Heart left ventricle (tissue), 16 donors: ENCODE results near the gene OTOF. TPM values are rescaled to one million over a fixed set of nuclear protein-coding genes. Genes with fewer than 3 reads are reported as not detected.

Source experiments
- ATAC-seq, 4 donors: fragments of 200-7000 bp; cut with Tn5 transposase; one replicate each; pipeline ENCODE4 v1.9.1; 2020 to 2022; ENCODE audit warnings: moderate library complexity in 4 of 4, mild to moderate bottlenecking in 3 of 4, moderate number of reproducible peaks in 1 of 4
- DNase-seq, 5 donors: peaks; one replicate each; pipeline ENCODE4 v3.0.0-alpha.2; 2020
- H3K27ac ChIP-seq, 12 donors: fragments of 200-600 bp; sonication (generic) in 4 of 12; one replicate each; pipeline versions ENCODE4 v1.5.0 to v1.8.0; 2016 to 2022; ENCODE audit warnings: mild to moderate bottlenecking in 2 of 12
- H3K27me3 ChIP-seq, 9 donors: fragments of 200-600 bp; sonication (generic) in 2 of 9; one replicate each; pipeline versions ENCODE4 v1.5.1 to v1.8.0; 2016 to 2022; ENCODE audit warnings: mild to moderate bottlenecking in 3 of 9
- H3K36me3 ChIP-seq, 9 donors: fragments of 200-600 bp; sonication (generic) in 2 of 9; one replicate each; pipeline versions ENCODE4 v1.5.0 to v1.8.0; 2018 to 2022; ENCODE audit warnings: mild to moderate bottlenecking in 2 of 9
- H3K4me1 ChIP-seq, 12 donors: fragments of 200-600 bp; sonication (generic) in 4 of 12; one replicate each; pipeline versions ENCODE4 v1.5.0 to v1.8.0; 2016 to 2022; ENCODE audit warnings: mild to moderate bottlenecking in 3 of 12
- H3K4me3 ChIP-seq, 12 donors: fragments of 200-600 bp; sonication (generic) in 4 of 12; one replicate each; pipeline versions ENCODE4 v1.5.0 to v1.8.0; 2017 to 2022; ENCODE audit warnings: mild to moderate bottlenecking in 9 of 12, moderate library complexity in 4 of 12
- H3K9me3 ChIP-seq, 12 donors: fragments of 200-600 bp; sonication (generic) in 4 of 12; one replicate each; pipeline versions ENCODE4 v1.5.0 to v1.8.0; 2016 to 2022; ENCODE audit warnings: mild to moderate bottlenecking in 1 of 12
- POLR2A ChIP-seq, 2 donors: fragments of 450-650 bp; IDR thresholded peaks; one replicate each; pipeline ENCODE4 v1.6.1; 2017; ENCODE audit warnings: antibody characterized with exemption in 2 of 2, mild to moderate bottlenecking in 2 of 2, moderate library complexity in 2 of 2
- WGBS, 4 donors: extraction: QIAGEN DNeasy Blood & Tissue Kit in 2 of 4; methylation state at CpG; one replicate each; pipeline versions ENCODE4 v1.1.5 to v1.1.7; 2013 to 2018; 5-methylcytosine and 5-hydroxymethylcytosine counted together
- intact Hi-C, 10 donors: fragments of 100-400 bp; cut with DNase I; formaldehyde crosslinking; loops; one replicate each; pipeline versions ENCODE4 v1.11.1 to v1.14.2; 2022
- polyA plus RNA-seq, 2 donors: library from polyadenylated mRNA; stranded (reverse); fragments of 200-250 nt; gene quantifications; one replicate each; pipeline ENCODE4 v1.2.3, GENCODE V29; 2013
- total RNA-seq, 9 donors: library from RNA; depleted of rRNA in 2 of 9; stranded (reverse); fragments of >200 nt in 2 of 9; fragmentation: NEBNext Ultra II Directional in 3 of 9; extraction: Animal tissue kit (Norgen Biotek cat#: 25700) in 3 of 9; gene quantifications; one replicate each; pipeline versions ENCODE4 v1.1.0 to v1.2.4, GENCODE V29; 2016 to 2023
- TF ChIP-seq, protein P1 (sequence below), 12 donors: fragments of 200-600 bp; sonication (generic) in 4 of 12; IDR thresholded peaks; one replicate each; pipeline versions ENCODE4 v1.5.0 to v1.8.0; 2018 to 2022; ENCODE audit warnings: antibody characterized with exemption in 12 of 12, mild to moderate bottlenecking in 5 of 12
- donor health status: ischemic (EF 13 %, LVEDD 7.1; RV severe dilation, severe dysfunction).
- donor health status: healthy with polysubstance abuse.
- donor health status: DM: no; HTN: yes; CAD: no.
- donor health status: DM: no; HTN: no; CAD: no.
- donor health status: ischemic (EF 25% LVEDD 6.9; RV normal size, moderate dysfunction).
- donor health status: ischemic (EF 25% LVEDD 5.7; RV mildly dilated, moderate dysfunction).
- donor health status: healthy.
- donor health status: DM: yes; HTN: yes; CAD: no.
- donor health status: ischemic (EF 35%, LVEDD 5.7; RV mildly dilated, moderate dysfunction).
- donor health status: nonischemic (EF 11% LVEDD 7.7; RV severe dilation, severe dysfunction).
- donor health status: DM: yes; HTN: yes; CAD: no.
- donor health status: PGD.
- donor health status: ischemic (EF 29% LVEDD 5.4; RV normal size, mild dysfunction).
- donor health status: nonischemic (EF 23%, LVEDD 6.1; RV moderate dilation, normal function).

OTOF gene
- total and polyA plus RNA-seq, 11 donors, result 0.03 to 0.14 (median 0.04) TPM; not detected in 8

DNA sequence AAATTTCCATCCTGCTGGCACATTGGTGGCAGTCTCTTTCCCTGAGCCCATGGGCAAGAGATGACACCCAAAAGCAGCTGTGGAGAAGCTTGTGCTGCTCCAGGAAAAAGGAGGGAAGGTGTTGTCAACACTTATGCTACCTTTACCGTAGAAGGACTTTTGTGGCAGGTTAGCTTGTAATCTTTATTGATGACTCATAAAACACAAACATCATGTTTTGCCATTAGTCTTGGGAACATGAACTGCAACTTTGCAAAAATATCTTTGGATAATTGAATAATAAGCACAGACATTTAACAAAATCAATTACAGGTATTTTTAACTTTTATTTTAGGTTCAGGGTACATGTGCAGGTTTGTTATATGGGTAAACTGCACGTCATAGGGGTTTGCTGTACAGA lies 42.8 kb downstream of the OTOF start:
- no peak overlapping the region for H3K4me3 ChIP-seq
- H3K9me3 ChIP-seq, result no peaks in the 10 kb centered on the region
- DNase-seq, result no peak
- H3K4me1 ChIP-seq, result peaks cover 0 to 6% (median 0%) of the 10 kb centered on the region in 12 donors
- no peaks in the 10 kb centered on the region for H3K36me3 ChIP-seq
- WGBS, 4 donors, result 82 to 95% (median 88%) methylated on average over 2 of the region's 2 CpGs
- intact Hi-C loops, result no loop called here
- no peaks in the 10 kb centered on the region for H3K27me3 ChIP-seq
- no peak overlapping the region for H3K27ac ChIP-seq
- TF ChIP-seq POLR2A (IDR thresholded peaks at IDR 0.05), result no peak
- TF ChIP-seq, protein P1, sequence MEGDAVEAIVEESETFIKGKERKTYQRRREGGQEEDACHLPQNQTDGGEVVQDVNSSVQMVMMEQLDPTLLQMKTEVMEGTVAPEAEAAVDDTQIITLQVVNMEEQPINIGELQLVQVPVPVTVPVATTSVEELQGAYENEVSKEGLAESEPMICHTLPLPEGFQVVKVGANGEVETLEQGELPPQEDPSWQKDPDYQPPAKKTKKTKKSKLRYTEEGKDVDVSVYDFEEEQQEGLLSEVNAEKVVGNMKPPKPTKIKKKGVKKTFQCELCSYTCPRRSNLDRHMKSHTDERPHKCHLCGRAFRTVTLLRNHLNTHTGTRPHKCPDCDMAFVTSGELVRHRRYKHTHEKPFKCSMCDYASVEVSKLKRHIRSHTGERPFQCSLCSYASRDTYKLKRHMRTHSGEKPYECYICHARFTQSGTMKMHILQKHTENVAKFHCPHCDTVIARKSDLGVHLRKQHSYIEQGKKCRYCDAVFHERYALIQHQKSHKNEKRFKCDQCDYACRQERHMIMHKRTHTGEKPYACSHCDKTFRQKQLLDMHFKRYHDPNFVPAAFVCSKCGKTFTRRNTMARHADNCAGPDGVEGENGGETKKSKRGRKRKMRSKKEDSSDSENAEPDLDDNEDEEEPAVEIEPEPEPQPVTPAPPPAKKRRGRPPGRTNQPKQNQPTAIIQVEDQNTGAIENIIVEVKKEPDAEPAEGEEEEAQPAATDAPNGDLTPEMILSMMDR (IDR thresholded peaks at IDR 0.05), result no peak
- no peak for ATAC-seq

DNA sequence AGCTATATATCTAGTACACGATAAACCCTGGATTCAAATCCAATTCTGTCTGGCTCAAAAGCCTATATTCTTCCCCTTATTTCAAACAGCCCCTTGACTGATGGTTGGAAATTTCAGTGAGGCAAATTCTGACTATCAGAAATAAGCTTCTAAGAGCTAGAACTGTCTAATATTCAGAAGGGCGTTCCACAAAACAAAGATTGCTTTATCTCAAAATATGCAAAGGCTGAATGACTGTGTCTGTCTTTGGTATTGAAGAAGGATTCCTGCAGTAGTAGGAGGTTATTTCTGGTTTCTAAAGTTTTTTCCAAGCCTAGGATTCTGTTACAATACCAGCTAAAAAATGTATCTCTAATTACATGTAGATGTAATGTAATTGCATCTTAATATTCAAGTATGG lies 45.1 kb downstream of the OTOF start:
- DNase-seq (no peak), ATAC-seq (no peak)
- Histone ChIP-seq H3K9me3 (no peaks in the 10 kb centered on the region), H3K27ac (no peak overlapping the region), H3K27me3 (no peaks in the 10 kb centered on the region), H3K4me1 (peaks cover 0 to 10% (median 0%) of the 10 kb centered on the region in 12 donors), H3K4me3 (no peak overlapping the region), H3K36me3 (no peaks in the 10 kb centered on the region)
- 30 to 72% (median 36%) methylated on average over 2 of the region's 2 CpGs for WGBS, 4 donors
- no peak for TF ChIP-seq POLR2A (IDR thresholded peaks at IDR 0.05)
- TF ChIP-seq, protein P1 (IDR thresholded peaks at IDR 0.05), result no peak
- intact Hi-C loops, result no loop called here

DNA sequence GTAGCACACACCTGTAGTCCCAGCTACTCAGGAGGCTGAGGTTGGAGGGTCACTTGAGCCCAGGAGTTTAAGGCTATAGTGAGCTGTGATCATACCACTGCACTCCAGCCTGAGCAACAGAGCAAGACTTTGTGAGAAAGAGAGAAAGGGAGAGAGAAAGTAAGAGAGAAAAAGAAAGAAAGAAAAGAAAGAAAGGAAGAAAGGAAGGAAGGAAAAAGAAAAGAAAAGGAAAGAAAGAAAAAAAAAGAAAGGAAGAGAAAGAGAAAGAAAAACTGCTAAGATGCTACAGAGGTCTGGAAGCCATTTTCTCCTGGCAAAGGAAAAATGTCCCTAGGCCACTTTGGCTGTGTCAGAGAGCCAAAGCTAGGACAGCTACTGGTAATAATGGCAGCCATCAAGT lies 45.6 kb downstream of the OTOF start:
- DNase-seq (no peak), ATAC-seq (no peak)
- Histone ChIP-seq H3K9me3 (no peaks in the 10 kb centered on the region), H3K36me3 (no peaks in the 10 kb centered on the region), H3K27me3 (no peaks in the 10 kb centered on the region), H3K4me3 (no peak overlapping the region), H3K27ac (no peak overlapping the region), H3K4me1 (peaks cover 0 to 10% (median 0%) of the 10 kb centered on the region in 12 donors)
- TF ChIP-seq, protein P1 (IDR thresholded peaks at IDR 0.05), result no peak
- TF ChIP-seq POLR2A (IDR thresholded peaks at IDR 0.05), result no peak
- intact Hi-C loops, result no loop called here

DNA sequence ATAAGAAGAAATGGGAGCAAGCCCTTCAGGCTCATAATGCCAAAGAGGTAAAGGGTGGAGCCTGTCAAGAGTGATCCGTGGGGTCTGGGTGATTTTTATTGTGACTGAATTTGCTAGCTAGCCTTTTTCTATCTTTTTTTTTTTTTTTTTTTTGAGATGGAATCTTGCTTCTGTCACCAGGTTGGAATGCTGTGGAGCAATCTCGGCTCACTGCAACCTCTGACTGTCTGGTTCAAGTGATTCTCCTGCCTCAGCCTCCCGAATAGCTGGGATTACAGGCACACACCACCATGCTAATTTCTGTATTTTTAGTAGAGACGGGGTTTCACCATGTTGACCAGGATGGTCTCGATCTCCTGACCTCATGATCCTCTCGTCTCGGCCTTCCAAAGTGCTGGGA lies 47.1 kb downstream of the OTOF start:
- no peak overlapping the region for H3K27ac ChIP-seq
- no peak for ATAC-seq
- no peak overlapping the region for H3K4me3 ChIP-seq
- no peaks in the 10 kb centered on the region for H3K36me3 ChIP-seq
- peaks cover 0 to 10% (median 0%) of the 10 kb centered on the region in 12 donors for H3K4me1 ChIP-seq
- intact Hi-C loops, result no loop called here
- DNase-seq, result no peak
- WGBS, 4 donors, result 86 to 92% (median 90%) methylated on average over 7 of the region's 7 CpGs
- no peaks in the 10 kb centered on the region for H3K27me3 ChIP-seq
- TF ChIP-seq, protein P1 (IDR thresholded peaks at IDR 0.05), result no peak
- no peak for TF ChIP-seq POLR2A (IDR thresholded peaks at IDR 0.05)
- H3K9me3 ChIP-seq, result no peaks in the 10 kb centered on the region
